K562 (cell line): ENCODE data around the gene SH2D1A. TPM values are rescaled to one million over a fixed set of nuclear protein-coding genes. Genes with fewer than 3 reads are reported as not detected.
A peak's percentile ranks its signal among the peaks of the same experiment; 100 is the strongest.

ENCODE experiments used
- ATAC-seq: fragments of 200-7000 bp; cut with Tn5 transposase; 3 replicates; pipeline ENCODE4 v1.9.1; 2020; ENCODE audit warnings: moderate library complexity
- Bru-seq: library from RNA; stranded (reverse); fragments of 400-500 nt; gene quantifications from one replicate; lab custom pipeline; 2021; lab: Mats Ljungman, UMichigan
- BruChase-seq, 2 experiments: library from RNA; stranded (reverse); fragments of 400-500 nt; gene quantifications; one replicate each; lab custom pipeline; 2021; lab: Mats Ljungman, UMichigan
- BruUV-seq: library from RNA; stranded (reverse); fragments of 400-500 nt; replicated peaks from 2 replicates; lab custom pipeline; 2021; lab: Mats Ljungman, UMichigan
- CTCF ChIA-PET: fragments of 300-600 bp; formaldehyde crosslinking; extraction: SDS; loops from one replicate; lab custom pipeline; 2021; ENCODE audit warnings: low intra/inter-chr PET ratio; lab: Yijun Ruan, JAX
- POLR2A ChIA-PET: fragments of 300-600, 350-650 bp; sonication (Branson Sonifier 250); formaldehyde crosslinking; extraction: SDS; loops from one replicate; lab custom pipeline; 2021; ENCODE audit warnings: antibody characterized with exemption, inconsistent platforms; lab: Yijun Ruan, JAX
- DNase-seq, 4 experiments: peaks; one replicate each; pipeline versions ENCODE4 v3.0.0 to v3.0.0-alpha.2; 2011 to 2018; ENCODE audit warnings: low spot score in 3 of 4, mixed read lengths in 3 of 4; ENCODE audit errors: extremely low read depth in 1 of 4
- FAIRE-seq: peaks from 2 replicates; lab custom pipeline; 2011; peaks lifted over from hg19 to GRCh38; lab: Jason Lieb, UNC
- H2AFZ ChIP-seq: 2 replicates; pipeline ENCODE4 v1.6.0; 2011; ENCODE audit warnings: low read depth, low read length, control low read depth, inconsistent platforms
- H3K27ac ChIP-seq: fragments of 200-600 bp; 3 replicates; pipeline ENCODE4 v1.8.0; 2011; ENCODE audit warnings: low read depth, mild to moderate bottlenecking, control low read depth, inconsistent platforms, low read length, moderate library complexity, mixed read lengths; ENCODE audit errors: extremely low read depth
- H3K27me3 ChIP-seq, 2 experiments: fragments of 300-600 bp in 1 of 2; 2 replicates in 1 of 2; 3 replicates in 1 of 2; pipeline versions ENCODE4 v1.6.0 to v1.8.0; 2011; ENCODE audit warnings: inconsistent platforms in 2 of 2, low read length in 2 of 2, mild to moderate bottlenecking in 1 of 2, mixed read lengths in 1 of 2, moderate library complexity in 1 of 2; ENCODE audit not compliant: control insufficient read depth in 2 of 2, insufficient read depth in 2 of 2
- H3K36me3 ChIP-seq: fragments of 300-600 bp; 3 replicates; pipeline ENCODE4 v1.8.0; 2011; ENCODE audit warnings: mild to moderate bottlenecking, low read length, inconsistent platforms; ENCODE audit not compliant: control insufficient read depth, insufficient read depth
- H3K4me1 ChIP-seq, 2 experiments: fragments of 200-600 bp in 1 of 2; replicated peaks in 1 of 2; 2 replicates in 1 of 2; 3 replicates in 1 of 2; pipeline versions ENCODE4 v1.5.1 to v1.8.0; 2011; ENCODE audit warnings: inconsistent platforms in 2 of 2, low read length in 2 of 2, mild to moderate bottlenecking in 1 of 2, mixed read lengths in 1 of 2, moderate library complexity in 1 of 2; ENCODE audit not compliant: control insufficient read depth in 2 of 2, insufficient read depth in 2 of 2
- H3K4me2 ChIP-seq: 2 replicates; pipeline ENCODE4 v1.6.1; 2011; ENCODE audit warnings: low read length, control low read depth, inconsistent platforms, mixed read lengths; ENCODE audit not compliant: insufficient read depth
- H3K4me3 ChIP-seq: fragments of 200-600 bp; sonication (generic), shearing (Covaris generic); 2 replicates; pipeline ENCODE4 v1.5.1; 2016; ENCODE audit warnings: control low read depth, inconsistent platforms
- H3K79me2 ChIP-seq: fragments of 200-600 bp; 3 replicates; pipeline ENCODE4 v1.8.0; 2011; ENCODE audit warnings: low read length, inconsistent platforms; ENCODE audit not compliant: control insufficient read depth, insufficient read depth
- H3K9ac ChIP-seq, 2 experiments: 2 replicates each; pipeline versions ENCODE4 v1.6.0 to v1.6.1; 2011; ENCODE audit warnings: low read depth in 2 of 2, low read length in 2 of 2, control low read depth in 1 of 2, inconsistent platforms in 1 of 2, mild to moderate bottlenecking in 1 of 2, mixed read lengths in 1 of 2; ENCODE audit not compliant: insufficient read depth in 1 of 2
- H3K9me1 ChIP-seq: one replicate; pipeline ENCODE4 v1.6.0; 2011; ENCODE audit warnings: inconsistent platforms, mild to moderate bottlenecking, low read length, moderate library complexity; ENCODE audit not compliant: control insufficient read depth, insufficient read depth
- H3K9me3 ChIP-seq: replicated peaks from 2 replicates; pipeline ENCODE4 v1.5.1; 2011; ENCODE audit warnings: low read depth, low read length, inconsistent platforms; ENCODE audit not compliant: control insufficient read depth, insufficient read depth
- H4K20me1 ChIP-seq: replicated peaks from 2 replicates; pipeline ENCODE4 v1.6.1; 2011; ENCODE audit warnings: low read length, inconsistent platforms, mixed read lengths; ENCODE audit not compliant: control insufficient read depth, insufficient read depth
- C11orf30 ChIP-seq: fragments of 450-650 bp; IDR thresholded peaks from 2 replicates; pipeline ENCODE4 v1.6.1; 2016; ENCODE audit warnings: low read depth, mild to moderate bottlenecking
- DPF2 ChIP-seq: fragments of 450-650 bp; IDR thresholded peaks from 2 replicates; pipeline ENCODE4 v1.6.1; 2016
- ELK1 ChIP-seq: sonication (generic); formaldehyde crosslinking; IDR thresholded peaks from 2 replicates; pipeline ENCODE4 v1.8.1; 2022; ENCODE audit warnings: missing genetic modification reagents
- KDM1A ChIP-seq, 2 experiments: fragments of 450-650 bp; IDR thresholded peaks; 2 replicates each; pipeline ENCODE4 v1.6.1; 2016; ENCODE audit warnings: mild to moderate bottlenecking in 2 of 2
- NUFIP1 ChIP-seq: fragments of 450-650 bp; IDR thresholded peaks from 2 replicates; pipeline ENCODE4 v1.6.1; 2018; ENCODE audit not compliant: partially characterized antibody
- RAD21 ChIP-seq, 2 experiments: fragments of 250-450 bp in 1 of 2; fragments of 450-650 bp in 1 of 2; sonication (Bioruptor Pico) in 1 of 2; formaldehyde crosslinking in 1 of 2; IDR thresholded peaks in 1 of 2; conservative IDR thresholded peaks in 1 of 2; 2 replicates each; pipeline versions ENCODE4 v1.4.0 to v1.8.0; 2020 to 2022; ENCODE audit warnings: mild to moderate bottlenecking in 2 of 2, moderate library complexity in 1 of 2
- TCF3 ChIP-seq: sonication (generic); formaldehyde crosslinking; IDR thresholded peaks from 2 replicates; pipeline ENCODE4 v1.4.0; 2020; ENCODE audit warnings: mild to moderate bottlenecking, missing genetic modification reagents
- TCFL5 ChIP-seq: fragments of 250-450 bp; sonication (Bioruptor Pico); conservative IDR thresholded peaks from 2 replicates; pipeline ENCODE4 v1.6.1; 2021; ENCODE audit warnings: mild to moderate bottlenecking, moderate library complexity, matching md5 sums
- ZBTB33 ChIP-seq: sonication (generic); formaldehyde crosslinking; IDR thresholded peaks from 2 replicates; pipeline ENCODE4 v1.8.1; 2023; ENCODE audit warnings: mild to moderate bottlenecking, missing genetic modification reagents
- ZKSCAN1 ChIP-seq: fragments of 150-350 bp; IDR thresholded peaks from 2 replicates; pipeline ENCODE4 v1.6.1; 2016; ENCODE audit warnings: low read depth, low read length
- WGBS: fragments of 100-300 bp; shearing (Covaris generic); methylation state at CpG from one replicate; pipeline ENCODE4 v1.1.6; 2016; ENCODE audit warnings: low coverage, mixed read lengths; ENCODE audit not compliant: insufficient coverage; ENCODE audit errors: missing lambda C conversion rate; 5-methylcytosine and 5-hydroxymethylcytosine counted together
- in situ Hi-C: fragments of 300-500 bp; cut with MboI; formaldehyde crosslinking; loops from 4 replicates; pipeline ENCODE4 v1.15.0; 2018; ENCODE audit warnings: inconsistent platforms, mixed read lengths
- intact Hi-C: fragments of 100-400 bp; cut with micrococcal nuclease; formaldehyde crosslinking; loops from 2 replicates; pipeline ENCODE4 v1.14.2; 2022
- long read RNA-seq, 3 experiments: library from polyadenylated mRNA in 2 of 3; library from RNA in 1 of 3; unstranded in 2 of 3; stranded (forward) in 1 of 3; transcript quantifications; one replicate each; pipeline ENCODE4 v2.0.0, GENCODE V29; 2019 to 2022
- polyA minus RNA-seq, 3 experiments: library from RNA; depleted of rRNA, polyadenylated mRNA; stranded (reverse); fragments of >200 nt; gene quantifications; 2 replicates each; pipeline ENCODE4 v1.2.3, GENCODE V29; 2011
- polyA plus RNA-seq, 8 experiments: library from polyadenylated mRNA; depleted of rRNA in 4 of 8; stranded (reverse) in 5 of 8; unstranded in 3 of 8; fragments of >200 nt; fragmentation: Nextera tagmentation in 2 of 8; fragmentation: Illumina TruSeq in 1 of 8; extraction: Ambion mirVana in 2 of 8; extraction: Trizol in 1 of 8; gene quantifications; 2 replicates each; pipeline versions ENCODE4 v1.2.1 to v1.2.3, GENCODE V29; 2011 to 2014; ENCODE audit warnings: inconsistent platforms in 1 of 8, missing spikeins in 1 of 8
- total RNA-seq, 7 experiments: library from RNA; depleted of rRNA in 6 of 7; stranded (reverse); fragments of >200 nt in 6 of 7; fragmentation: Illumina TruSeq in 2 of 7; extraction: Trizol in 2 of 7; gene quantifications; 2 replicates each; pipeline versions ENCODE4 v1.2.1 to v1.2.3, GENCODE V29; 2011 to 2021; ENCODE audit warnings: low replicate concordance in 1 of 7
- TF ChIP-seq, protein P1 (sequence below): sonication (generic); IDR thresholded peaks from 2 replicates; pipeline ENCODE4 v1.6.1; 2016

SH2D1A gene
- total RNA-seq (2011; cell fraction: chromatin; rRNA removed; ENCODE audit: low replicate concordance), result 0.25 TPM in 1 of 2 replicates, not detected in the other
- total RNA-seq (2011; cell fraction: nucleolus; rRNA removed), result not detected in 2 replicates
- total RNA-seq (2011; cell fraction: nucleoplasm; rRNA removed), result not detected in 2 replicates
- total RNA-seq (2014; rRNA removed) (0.09 and 0.16 TPM in 2 replicates), total RNA-seq (2014; rRNA removed; fragmentation: Illumina TruSeq; extraction: Trizol) (0.22 and 0.25 TPM in 2 replicates), total RNA-seq (2015; rRNA removed; fragmentation: Illumina TruSeq; extraction: Trizol) (0.07 and 0.11 TPM in 2 replicates), total RNA-seq (2021) (0.16 and 0.27 TPM in 2 replicates), polyA plus RNA-seq (2011; rRNA removed) (0.07 and 0.52 TPM in 2 replicates), polyA plus RNA-seq (2014; fragmentation: Illumina TruSeq; extraction: Trizol) (0.07 and 0.19 TPM in 2 replicates), polyA plus RNA-seq (2014; fragmentation: Nextera tagmentation; extraction: Ambion mirVana) (under 1 TPM; 0.11 to 0.35 TPM), polyA plus RNA-seq (2014; rRNA removed) (0.09 and 0.12 TPM in 2 replicates), polyA minus RNA-seq (2011; rRNA and poly(A)+ RNA removed) (0.12 TPM in 1 of 2 replicates, not detected in the other), Bru-seq, nascent RNA (percentile 19 among the genes with signal in this experiment), BruChase-seq, experiment 1, labeled RNA remaining after a 2-hour chase (percentile 18 among the genes with signal in this experiment), BruChase-seq, experiment 2, labeled RNA remaining after a 6-hour chase (percentile 27 among the genes with signal in this experiment)
- polyA plus RNA-seq (2011; cell fraction: cytosol; rRNA removed), result not detected in 2 replicates
- polyA plus RNA-seq (2011; cell fraction: nucleus; rRNA removed), result not detected in 2 replicates
- polyA plus RNA-seq (2012), result 0.05 and 0.08 TPM in 2 replicates
- not detected in 2 replicates for polyA minus RNA-seq (2011; cell fraction: cytosol; rRNA and poly(A)+ RNA removed)
- not detected in 2 replicates for polyA minus RNA-seq (2011; cell fraction: nucleus; rRNA and poly(A)+ RNA removed)
- long read RNA-seq, experiment 1, partial matches to known transcripts, result 0 of 1 reads
- long read RNA-seq, experiment 1, other reads (novel, unspliced or antisense), result 1 of 1 reads
- long read RNA-seq, experiment 2, result 0 reads
- long read RNA-seq, experiment 3, partial matches to known transcripts, result 0 of 1 reads
- long read RNA-seq, experiment 3, other reads (novel, unspliced or antisense), result 0 of 1 reads

DNA sequence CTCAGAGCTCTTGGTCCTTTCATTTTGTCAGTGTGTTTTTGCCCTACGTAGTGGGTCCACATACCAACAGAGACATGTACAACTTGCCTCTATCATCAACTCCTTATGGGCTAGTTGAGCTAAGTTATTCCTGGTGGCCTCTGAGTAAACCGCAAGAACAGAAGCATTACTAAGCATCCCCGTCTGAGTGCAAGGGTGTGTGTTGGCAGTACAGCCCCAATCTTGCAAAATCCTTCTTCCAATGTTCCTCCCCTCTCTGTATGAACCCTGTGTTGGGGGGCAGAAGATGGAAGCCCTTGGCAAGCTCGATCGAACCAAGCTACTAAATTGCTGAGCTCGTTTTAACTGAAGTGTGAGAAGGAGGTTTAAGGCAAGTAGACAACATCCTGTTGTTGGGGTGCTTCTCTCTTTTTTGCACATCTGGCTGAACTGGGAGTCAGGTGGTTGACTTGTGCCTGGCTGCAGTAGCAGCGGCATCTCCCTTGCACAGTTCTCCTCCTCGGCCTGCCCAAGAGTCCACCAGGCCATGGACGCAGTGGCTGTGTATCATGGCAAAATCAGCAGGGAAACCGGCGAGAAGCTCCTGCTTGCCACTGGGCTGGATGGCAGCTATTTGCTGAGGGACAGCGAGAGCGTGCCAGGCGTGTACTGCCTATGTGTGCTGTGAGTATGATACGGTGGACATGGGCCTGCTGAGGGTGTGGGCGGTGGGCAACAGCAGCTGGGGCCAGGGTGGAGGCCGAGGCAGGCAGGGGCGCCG, at the start of gene SH2D1A:
SH2D1A (plus strand) TSS at position 447 of the 760 bp plus-strand sequence; CDS start at position 527, 80 bp downstream.
- ChIA-PET POLR2A (interaction anchor here (0.7 to 2.8 kb wide), 2 partner anchors 10 to 31 kb away, joined by 4 to 7 read pairs; no protein-coding TSS in a partner anchor), CTCF (interaction anchor here (0.6 kb wide), 1 partner anchor 323 kb away, joined by 3 read pairs; no protein-coding TSS in a partner anchor)
- H4K20me1 ChIP-seq, result no peaks in the 10 kb centered on the region
- intact Hi-C loops (loop anchor here (5.0 kb wide), 1 partner anchor 384 kb away; the partner anchor contains the start of gene STAG2), in situ Hi-C loops (no loop called here)
- ATAC-seq, result peak; percentile 49
- peak in 2 of 4 experiments; percentile 29 to 56 for DNase-seq
- 53% methylated on average over 14 of the region's 19 CpGs for WGBS
- peak within 1 kb of the TSS; percentile 63 for H3K4me2 ChIP-seq
- no TSS peak for BruUV-seq
- H3K9me1 ChIP-seq, result no peaks in the 10 kb centered on the region
- H2AFZ ChIP-seq, result peak within 1 kb of the TSS; percentile 77
- H3K79me2 ChIP-seq, result no peaks in the 10 kb centered on the region
- H3K27me3 ChIP-seq, result no peaks in the 10 kb centered on the region
- H3K4me1 ChIP-seq, result peaks cover 14 to 42% of the 10 kb centered on the region in 2 experiments; a peak in 4 of 5 replicates
- H3K27ac ChIP-seq, result peak within 1 kb of the TSS; percentile 14; the same call in 2 of the 3 replicates
- H3K9me3 ChIP-seq, result no peaks in the 10 kb centered on the region
- peak within 1 kb of the TSS; percentile 30 to 39 for H3K9ac ChIP-seq
- FAIRE-seq, result peak; percentile 88
- no peak within 1 kb of the TSS for H3K4me3 ChIP-seq
- H3K36me3 ChIP-seq, result no peaks in the 10 kb centered on the region
- no peak for TF ChIP-seq ZBTB33 (CRISPR knock-in tag)
- peak; percentile 78 for TF ChIP-seq ZKSCAN1
- TF ChIP-seq RAD21 (CRISPR knock-in tag; conservative IDR thresholded peaks at IDR 0.05 in 1 of 2, IDR thresholded peaks at IDR 0.05 in 1 of 2), result no peak
- TF ChIP-seq TCF3, result 0 out of 2 replicates have a peak, but pooled peaks have one; percentile 11
- TF ChIP-seq KDM1A (IDR thresholded peaks at IDR 0.05), result 0 out of 4 replicates have a peak, but pooled peaks of 1 of the 2 experiments have one; percentile 18
- no peak for TF ChIP-seq ELK1 (CRISPR knock-in tag)
- TF ChIP-seq TCFL5 (CRISPR knock-in tag), result no peak
- TF ChIP-seq NUFIP1, result no peak
- no peak for TF ChIP-seq C11orf30
- TF ChIP-seq, protein P1, sequence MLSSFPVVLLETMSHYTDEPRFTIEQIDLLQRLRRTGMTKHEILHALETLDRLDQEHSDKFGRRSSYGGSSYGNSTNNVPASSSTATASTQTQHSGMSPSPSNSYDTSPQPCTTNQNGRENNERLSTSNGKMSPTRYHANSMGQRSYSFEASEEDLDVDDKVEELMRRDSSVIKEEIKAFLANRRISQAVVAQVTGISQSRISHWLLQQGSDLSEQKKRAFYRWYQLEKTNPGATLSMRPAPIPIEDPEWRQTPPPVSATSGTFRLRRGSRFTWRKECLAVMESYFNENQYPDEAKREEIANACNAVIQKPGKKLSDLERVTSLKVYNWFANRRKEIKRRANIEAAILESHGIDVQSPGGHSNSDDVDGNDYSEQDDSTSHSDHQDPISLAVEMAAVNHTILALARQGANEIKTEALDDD, result peak; percentile 71; the same call in 1 of the 2 replicates
- TF ChIP-seq DPF2, result no peak
